CD14-positive monocyte (primary cell): Measurements from ENCODE around the gene CLCF1. TPM values are rescaled to one million over a fixed set of nuclear protein-coding genes. Genes with fewer than 3 reads are reported as not detected.
"Not testable (repeated sequence)": the region's sequence is repeated elsewhere in the genome, so short reads cannot be mapped to it uniquely, and the experiment has no call there.

Source experiments
- DNase-seq, 3 donors: peaks; one replicate each; pipeline ENCODE4 v3.0.0-alpha.2; 2011 to 2022
- H2AFZ ChIP-seq: 2 replicates; pipeline ENCODE4 v1.6.0; 2012; ENCODE audit warnings: mild to moderate bottlenecking, low read depth, low read length, inconsistent platforms; ENCODE audit not compliant: insufficient read depth, poor library complexity, severe bottlenecking
- H3K27ac ChIP-seq, 2 donors: 1 replicate in 1 of 2; 2 replicates in 1 of 2; pipeline ENCODE4 v1.5.1; 2012 to 2013; ENCODE audit warnings: low read length in 2 of 2, control low read depth in 1 of 2, inconsistent platforms in 1 of 2, low read depth in 1 of 2, mild to moderate bottlenecking in 1 of 2
- H3K27me3 ChIP-seq, 2 donors: one replicate each; pipeline versions ENCODE4 v1.6.0 to v1.6.1; 2011 to 2013; ENCODE audit warnings: low read length in 2 of 2; ENCODE audit not compliant: control insufficient read depth in 2 of 2, insufficient read depth in 2 of 2
- H3K36me3 ChIP-seq, 2 donors: replicated peaks in 1 of 2; 1 replicate in 1 of 2; 2 replicates in 1 of 2; pipeline versions ENCODE4 v1.5.1 to v1.6.1; 2012 to 2013; ENCODE audit warnings: low read length in 2 of 2, control low read depth in 1 of 2, inconsistent platforms in 1 of 2, mild to moderate bottlenecking in 1 of 2; ENCODE audit not compliant: insufficient read depth in 2 of 2, control insufficient read depth in 1 of 2
- H3K4me1 ChIP-seq, 2 donors: 1 replicate in 1 of 2; 2 replicates in 1 of 2; pipeline versions ENCODE4 v1.5.1 to v1.6.1; 2012 to 2013; ENCODE audit warnings: low read length in 2 of 2, control low read depth in 1 of 2, inconsistent platforms in 1 of 2, mild to moderate bottlenecking in 1 of 2, moderate library complexity in 1 of 2; ENCODE audit not compliant: insufficient read depth in 2 of 2, control insufficient read depth in 1 of 2
- H3K4me2 ChIP-seq: replicated peaks from 2 replicates; pipeline ENCODE3; 2012; ENCODE audit warnings: low read length, moderate library complexity, mild to moderate bottlenecking; ENCODE audit not compliant: poor library complexity, severe bottlenecking; ENCODE audit errors: extremely low read depth
- H3K4me3 ChIP-seq, 3 experiments: fragments of 200-600 bp in 1 of 3; sonication (generic) in 1 of 3; replicated peaks in 1 of 3; 1 replicate in 2 of 3; 2 replicates in 1 of 3; pipeline ENCODE4 v1.5.1; 2011 to 2013; ENCODE audit warnings: low read length in 3 of 3, mild to moderate bottlenecking in 3 of 3, control low read depth in 2 of 3, low read depth in 2 of 3, inconsistent platforms in 1 of 3, moderate library complexity in 1 of 3
- H3K79me2 ChIP-seq: 2 replicates; pipeline ENCODE4 v1.6.0; 2012; ENCODE audit warnings: mild to moderate bottlenecking, control low read depth, inconsistent platforms, low read length, moderate library complexity; ENCODE audit not compliant: insufficient read depth
- H3K9ac ChIP-seq: 2 replicates; pipeline ENCODE4 v1.6.0; 2017; ENCODE audit warnings: low read length, mild to moderate bottlenecking; ENCODE audit not compliant: insufficient read depth, poor library complexity, severe bottlenecking
- H3K9me3 ChIP-seq, 2 donors: replicated peaks in 1 of 2; 1 replicate in 1 of 2; 2 replicates in 1 of 2; pipeline versions ENCODE4 v1.5.1 to v1.6.1; 2012 to 2013; ENCODE audit warnings: low read length in 2 of 2, control low read depth in 1 of 2; ENCODE audit not compliant: control insufficient read depth in 1 of 2, insufficient read depth in 1 of 2
- H4K20me1 ChIP-seq: 2 replicates; pipeline ENCODE4 v1.6.0; 2012; ENCODE audit warnings: mild to moderate bottlenecking, low read length, control low read depth, moderate library complexity; ENCODE audit not compliant: insufficient read depth
- H3K27ac Mint-ChIP-seq, 7 donors: one replicate each; pipeline ENCODE4 v1.8.0; 2020; ENCODE audit warnings: mild to moderate bottlenecking in 7 of 7, mixed read lengths in 7 of 7, moderate library complexity in 6 of 7, inconsistent platforms in 2 of 7
- H3K27me3 Mint-ChIP-seq, 3 donors: one replicate each; pipeline ENCODE4 v1.8.0; 2021 to 2022; ENCODE audit warnings: low read depth in 3 of 3, mild to moderate bottlenecking in 3 of 3, mixed read lengths in 3 of 3, moderate library complexity in 3 of 3, inconsistent platforms in 1 of 3
- H3K36me3 Mint-ChIP-seq, 2 donors: one replicate each; pipeline ENCODE4 v1.8.0; 2020; ENCODE audit warnings: mixed read lengths in 2 of 2, inconsistent platforms in 1 of 2, mild to moderate bottlenecking in 1 of 2
- H3K4me1 Mint-ChIP-seq: one replicate; pipeline ENCODE4 v1.8.0; 2020; ENCODE audit warnings: mild to moderate bottlenecking, mixed read lengths
- H3K4me3 Mint-ChIP-seq, 2 donors: one replicate each; pipeline ENCODE4 v1.8.0; 2020; ENCODE audit warnings: mild to moderate bottlenecking in 2 of 2, mixed read lengths in 2 of 2, moderate library complexity in 1 of 2
- H3K9me3 Mint-ChIP-seq, 7 donors: one replicate each; pipeline ENCODE4 v1.8.0; 2020 to 2022; ENCODE audit warnings: mixed read lengths in 7 of 7, mild to moderate bottlenecking in 6 of 7, moderate library complexity in 6 of 7, inconsistent platforms in 2 of 7
- CTCF ChIP-seq: fragments of 200-600 bp; IDR thresholded peaks from one replicate; pipeline ENCODE4 v1.8.0; 2022; ENCODE audit warnings: antibody characterized with exemption, mild to moderate bottlenecking
- WGBS: methylation state at CpG from one replicate; pipeline ENCODE4 v1.1.5; 2013; ENCODE audit warnings: missing lambda C conversion rate; ENCODE audit not compliant: insufficient coverage; 5-methylcytosine and 5-hydroxymethylcytosine counted together
- intact Hi-C, 2 donors: fragments of 100-400 bp; cut with micrococcal nuclease; formaldehyde crosslinking; loops; one replicate each; pipeline versions ENCODE4 v1.15.0 to v1.15.1; 2023
- polyA plus RNA-seq, 3 donors: library from polyadenylated mRNA; depleted of rRNA in 1 of 3; unstranded in 2 of 3; stranded (reverse) in 1 of 3; fragments of 300-500 nt in 2 of 3; fragments of >200 nt in 1 of 3; fragmentation: Illumina TruSeq in 2 of 3; gene quantifications; 1 replicate in 2 of 3; 2 replicates in 1 of 3; pipeline ENCODE4 v1.2.3, GENCODE V29; 2012 to 2021

CLCF1 gene
- polyA plus RNA-seq, 3 donors = 0.44 to 14.8 (median 0.94) TPM

DNA sequence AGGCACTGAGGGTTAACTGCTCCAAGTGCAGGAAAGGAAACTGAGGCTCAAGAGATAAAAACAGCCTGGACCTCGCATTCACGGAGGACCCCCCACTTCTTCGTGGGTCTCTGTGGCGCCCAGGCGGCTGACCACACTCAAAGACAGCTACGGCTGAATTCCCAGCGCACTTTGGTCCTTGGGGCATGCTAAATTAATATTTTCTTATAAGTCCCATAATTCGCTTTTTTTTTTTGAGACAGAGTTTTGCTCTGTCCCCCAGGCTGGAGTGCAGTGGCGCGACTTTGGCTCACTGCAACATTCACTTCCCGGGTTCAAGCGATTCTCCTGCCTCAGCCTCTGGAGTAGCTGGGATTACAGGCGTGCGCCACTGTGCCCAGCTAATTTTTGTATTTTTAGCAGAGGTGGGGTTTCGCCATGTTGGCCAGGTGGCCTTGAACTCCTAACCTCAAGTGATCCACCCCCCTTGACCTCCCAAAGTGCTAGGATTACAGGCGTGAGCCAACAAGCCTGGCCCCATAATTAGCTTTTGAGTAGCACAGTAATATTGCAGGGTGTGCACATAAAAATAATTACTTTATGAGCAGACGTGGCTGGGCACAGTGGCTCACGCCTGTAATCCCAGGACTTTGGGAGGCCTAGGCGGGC is 28.9 kb upstream of the CLCF1 start:
- intact Hi-C loops = loop anchor here (1.0 to 5.0 kb wide), 4 partner anchors 19 to 102 kb away; partner anchors contain the start of genes TMEM134 (in 2 of the 2) and PITPNM1 (in 1 of the 2)
- Mint-ChIP-seq H3K4me1 (peaks cover 80% of the 10 kb centered on the region), H3K27ac (peak overlapping the region; percentile 73 to 92 (median 90)), H3K4me3 (peak overlapping the region; percentile 71 to 85), H3K36me3 (peaks cover 36 to 53% of the 10 kb centered on the region in 2 donors)
- DNase-seq, H3K27me3 Mint-ChIP-seq, H3K9me3 ChIP-seq, H3K9me3 Mint-ChIP-seq, H3K27me3 ChIP-seq: not testable (repeated sequence)
- 18% methylated on average over 11 of the region's 19 CpGs for WGBS
- Histone ChIP-seq H3K4me2 (peak overlapping the region; percentile 84), H3K4me3 (peak overlapping the region; percentile 16 to 82 (median 24)), H2AFZ (peak overlapping the region; percentile 73), H4K20me1 (peaks cover 64% of the 10 kb centered on the region), H3K79me2 (peaks cover 84% of the 10 kb centered on the region), H3K9ac (peak overlapping the region; percentile 42), H3K36me3 (peaks cover 35 to 46% of the 10 kb centered on the region in 2 donors), H3K4me1 (peaks cover 73 to 92% of the 10 kb centered on the region in 2 donors), H3K27ac (peak overlapping the region; percentile 65 to 83)

GRCh38 chr11:67401495-67402191 is 28.2 kb upstream of the CLCF1 start, which contains the start of gene PPP1CA:
TSS of gene PPP1CA (minus strand) at chr11:67401858. CDS start at chr11:67401782, 76 bp downstream.
- H3K4me3 Mint-ChIP-seq = peak within 1 kb of the TSS; percentile 78 to 87
- DNase-seq = peak; percentile 80 to 90 (median 86)
- under 1% methylated on average over 61 of the region's 73 CpGs for WGBS
- intact Hi-C loops = loop anchor here (1.0 to 5.0 kb wide), 5 partner anchors 20 to 105 kb away; partner anchors contain the start of genes TMEM134 (in 2 of the 2) and PITPNM1 (in 1 of the 2)
- Histone ChIP-seq H3K27ac (peak within 1 kb of the TSS; percentile 65 to 83), H3K9ac (peak within 1 kb of the TSS; percentile 76), H3K4me2 (peak within 1 kb of the TSS; percentile 89), H3K4me1 (peaks cover 69 to 90% of the 10 kb centered on the region in 2 donors), H3K79me2 (peaks cover 87% of the 10 kb centered on the region), H3K27me3 (no peaks in the 10 kb centered on the region), H3K36me3 (peaks cover 41 to 42% of the 10 kb centered on the region in 2 donors), H3K9me3 (no peaks in the 10 kb centered on the region), H2AFZ (peak within 1 kb of the TSS; percentile 80), H4K20me1 (peaks cover 64% of the 10 kb centered on the region), H3K4me3 (peak within 1 kb of the TSS; percentile 70 to 82 (median 79))
- no peaks in the 10 kb centered on the region for H3K27me3 Mint-ChIP-seq
- H3K36me3 Mint-ChIP-seq = peaks cover 37 to 47% of the 10 kb centered on the region in 2 donors
- H3K4me1 Mint-ChIP-seq = peaks cover 78% of the 10 kb centered on the region
- no peaks in the 10 kb centered on the region for H3K9me3 Mint-ChIP-seq
- H3K27ac Mint-ChIP-seq = peak within 1 kb of the TSS; percentile 73 to 92 (median 90)
- TF ChIP-seq CTCF = peak; percentile 69
